ENCODE results near the gene SAP130. TPM values are rescaled to one million over a fixed set of nuclear protein-coding genes. Genes with fewer than 3 reads are reported as not detected.

The SAP130 gene
- total and polyA plus RNA-seq, 4 donors = 3.3 to 5.3 (median 4.5) TPM

- 9% methylated on average over 1 of the region's 1 CpG for WGBS
- no peak for DNase-seq (ENCODE audit: low spot score)
- Histone ChIP-seq H3K4me3 (ENCODE audit: low read depth in 1 of 3, low read length in 3 of 3) (no peak overlapping the region), H3K9me3 (ENCODE audit: control insufficient read depth in 4 of 4, low read length in 3 of 4) (no peaks in the 10 kb centered on the region), H3K27me3 (ENCODE audit: control insufficient read depth in 4 of 4, insufficient read depth in 4 of 4, low read length in 3 of 4) (no peaks in the 10 kb centered on the region), H3K9ac (ENCODE audit: low read depth in 1 of 2, low read length in 2 of 2) (no peak overlapping the region), H3K4me1 (ENCODE audit: control insufficient read depth in 4 of 4, insufficient read depth in 4 of 4, low read length in 3 of 4) (peaks cover 6 to 16% (median 13%) of the 10 kb centered on the region in 4 donors), H3K36me3 (ENCODE audit: control insufficient read depth in 4 of 4, insufficient read depth in 3 of 4, low read depth in 1 of 4, low read length in 3 of 4) (no peaks in the 10 kb centered on the region), H3K27ac (ENCODE audit: low read depth in 1 of 2, low read length in 2 of 2) (no peak overlapping the region)
- TF ChIP-seq HNF4G (IDR thresholded peaks at IDR 0.05) (no peak), MAX (IDR thresholded peaks at IDR 0.05) (no peak), RAD21 (IDR thresholded peaks at IDR 0.05) (no peak), FOXA2 (IDR thresholded peaks at IDR 0.05) (peak; percentile 28), YY1 (IDR thresholded peaks at IDR 0.05) (peak; percentile 59), HNF4A (conservative IDR thresholded peaks at IDR 0.05) (peak; percentile 68 to 80), NR2F2 (IDR thresholded peaks at IDR 0.05) (no peak), ZBTB33 (IDR thresholded peaks at IDR 0.05) (no peak), EGR1 (IDR thresholded peaks at IDR 0.05; ENCODE audit: low read depth in 2 of 2) (no peak), GABPA (IDR thresholded peaks at IDR 0.05 in 1 of 2, conservative IDR thresholded peaks at IDR 0.05 in 1 of 2) (no peak), ATF3 (IDR thresholded peaks at IDR 0.05) (peak; percentile 27), REST (IDR thresholded peaks at IDR 0.05) (peak; percentile 26), SP1 (IDR thresholded peaks at IDR 0.05) (peak; percentile 43), TAF1 (conservative IDR thresholded peaks at IDR 0.05) (no peak), RXRA (IDR thresholded peaks at IDR 0.05) (peak; percentile 56 to 83), JUND (IDR thresholded peaks at IDR 0.05) (peak in 1 of 2 donors; percentile 42)
Measured at GRCh38 chr2:127897531-127898211, 130.2 kb downstream of the SAP130 start.

GRCh38 chr2:127893494-127893893 lies 134.4 kb downstream of the SAP130 start:
- peaks cover 6 to 19% (median 14%) of the 10 kb centered on the region in 4 donors for H3K4me1 ChIP-seq (ENCODE audit: control insufficient read depth in 4 of 4, insufficient read depth in 4 of 4, low read length in 3 of 4)
- 29% methylated on average over 5 of the region's 5 CpGs for WGBS
- H3K36me3 ChIP-seq (ENCODE audit: control insufficient read depth in 4 of 4, insufficient read depth in 3 of 4, low read depth in 1 of 4, low read length in 3 of 4) = no peaks in the 10 kb centered on the region
- H3K9ac ChIP-seq (ENCODE audit: low read depth in 1 of 2, low read length in 2 of 2) = no peak overlapping the region
- DNase-seq (ENCODE audit: low spot score) = no peak
- no peak overlapping the region for H3K27ac ChIP-seq (ENCODE audit: low read depth in 1 of 2, low read length in 2 of 2)
- H3K27me3 ChIP-seq (ENCODE audit: control insufficient read depth in 4 of 4, insufficient read depth in 4 of 4, low read length in 3 of 4) = no peaks in the 10 kb centered on the region
- H3K9me3 ChIP-seq (ENCODE audit: control insufficient read depth in 4 of 4, low read length in 3 of 4) = no peaks in the 10 kb centered on the region
- peak overlapping the region in 2 of 3 donors; percentile 8 to 38 for H3K4me3 ChIP-seq (ENCODE audit: low read depth in 1 of 3, low read length in 3 of 3)
- TF ChIP-seq RXRA (IDR thresholded peaks at IDR 0.05) (peak; percentile 93 to 95), NR2F2 (IDR thresholded peaks at IDR 0.05) (no peak), HNF4A (conservative IDR thresholded peaks at IDR 0.05) (peak; percentile 16 to 25), CTCF (IDR thresholded peaks at IDR 0.05; ENCODE audit: low read depth, low read length, missing input control) (no peak), SP1 (IDR thresholded peaks at IDR 0.05) (peak; percentile 70), HNF4G (IDR thresholded peaks at IDR 0.05) (no peak), FOXA1 (IDR thresholded peaks at IDR 0.05) (no peak), YY1 (IDR thresholded peaks at IDR 0.05) (no peak), FOXA2 (IDR thresholded peaks at IDR 0.05) (peak; percentile 25), JUND (IDR thresholded peaks at IDR 0.05) (no peak), RAD21 (IDR thresholded peaks at IDR 0.05) (no peak), TAF1 (conservative IDR thresholded peaks at IDR 0.05) (peak; percentile 37), MAX (IDR thresholded peaks at IDR 0.05) (peak; percentile 20), REST (IDR thresholded peaks at IDR 0.05) (peak; percentile 50), GABPA (IDR thresholded peaks at IDR 0.05 in 1 of 2, conservative IDR thresholded peaks at IDR 0.05 in 1 of 2) (peak in 1 of 2 donors; percentile 24)
